WTC11 (cell line): ENCODE measurements around the gene IL18R1.

Experiments used
- CTCF ChIP-seq: fragments of 200-600 bp; IDR thresholded peaks from 2 replicates; pipeline ENCODE4 v1.8.0; 2022; ENCODE audit warnings: antibody characterized with exemption
- IRF2 ChIP-seq: sonication (generic); formaldehyde crosslinking; IDR thresholded peaks from 2 replicates; pipeline ENCODE4 v1.8.0; 2022; ENCODE audit warnings: low read depth, missing genetic modification reagents, borderline replicate concordance

GRCh38 chr2:102310964-102311640 lies 44.5 kb upstream of the IL18R1 start, which contains the start of gene IL1RL1:
- TF ChIP-seq CTCF (no peak), IRF2 (CRISPR knock-in tag) (no peak)
